Right renal cortex interstitium (tissue), 3 donors: ENCODE measurements around the gene FCER2. TPM values are rescaled to one million over a fixed set of nuclear protein-coding genes. Genes with fewer than 3 reads are reported as not detected.

Experiments
- DNase-seq, 3 donors: peaks; one replicate each; pipeline ENCODE4 v3.0.0-alpha.2; 2013; ENCODE audit warnings: low read depth in 3 of 3, low spot score in 2 of 3
- polyA plus RNA-seq, 3 donors: library from polyadenylated mRNA; unstranded; fragments of 120-200 nt; gene quantifications; one replicate each; pipeline ENCODE4 v1.2.1, GENCODE V29; 2013; ENCODE audit not compliant: insufficient read length in 3 of 3

The FCER2 gene
- polyA plus RNA-seq, 3 donors, result 0.22 TPM; not detected in 2

GRCh38 chr19:7679771-7680605 lies 21.9 kb downstream of the FCER2 start:
- no peak for DNase-seq

DNA sequence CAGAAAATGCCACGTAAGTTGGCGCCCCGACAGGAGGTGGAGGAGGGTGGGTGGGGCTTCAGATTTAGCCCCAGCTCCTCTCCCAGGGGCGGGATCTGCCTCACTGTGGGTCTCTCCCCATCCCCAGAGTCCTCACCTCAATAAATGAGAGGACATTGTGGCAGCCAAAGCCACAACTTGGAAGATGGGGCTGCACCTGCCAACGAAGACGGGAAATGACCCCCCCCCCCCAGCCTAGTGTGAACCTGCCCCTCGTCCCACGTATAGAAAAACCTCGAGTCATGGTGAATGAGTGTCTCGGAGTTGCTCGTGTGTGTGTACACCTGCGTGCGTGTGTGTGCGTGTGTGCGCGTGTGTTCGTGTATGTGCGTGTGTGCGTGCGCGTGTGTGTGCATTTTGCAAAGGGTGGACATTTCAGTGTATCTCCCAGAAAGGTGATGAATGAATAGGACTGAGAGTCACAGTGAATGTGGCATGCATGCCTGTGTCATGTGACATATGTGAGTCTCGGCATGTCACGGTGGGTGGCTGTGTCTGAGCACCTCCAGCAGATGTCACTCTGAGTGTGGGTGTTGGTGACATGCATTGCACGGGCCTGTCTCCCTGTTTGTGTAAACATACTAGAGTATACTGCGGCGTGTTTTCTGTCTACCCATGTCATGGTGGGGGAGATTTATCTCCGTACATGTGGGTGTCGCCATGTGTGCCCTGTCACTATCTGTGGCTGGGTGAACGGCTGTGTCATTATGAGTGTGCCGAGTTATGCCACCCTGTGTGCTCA lies 22.8 kb downstream of the FCER2 start:
- DNase-seq, result no peak

DNA sequence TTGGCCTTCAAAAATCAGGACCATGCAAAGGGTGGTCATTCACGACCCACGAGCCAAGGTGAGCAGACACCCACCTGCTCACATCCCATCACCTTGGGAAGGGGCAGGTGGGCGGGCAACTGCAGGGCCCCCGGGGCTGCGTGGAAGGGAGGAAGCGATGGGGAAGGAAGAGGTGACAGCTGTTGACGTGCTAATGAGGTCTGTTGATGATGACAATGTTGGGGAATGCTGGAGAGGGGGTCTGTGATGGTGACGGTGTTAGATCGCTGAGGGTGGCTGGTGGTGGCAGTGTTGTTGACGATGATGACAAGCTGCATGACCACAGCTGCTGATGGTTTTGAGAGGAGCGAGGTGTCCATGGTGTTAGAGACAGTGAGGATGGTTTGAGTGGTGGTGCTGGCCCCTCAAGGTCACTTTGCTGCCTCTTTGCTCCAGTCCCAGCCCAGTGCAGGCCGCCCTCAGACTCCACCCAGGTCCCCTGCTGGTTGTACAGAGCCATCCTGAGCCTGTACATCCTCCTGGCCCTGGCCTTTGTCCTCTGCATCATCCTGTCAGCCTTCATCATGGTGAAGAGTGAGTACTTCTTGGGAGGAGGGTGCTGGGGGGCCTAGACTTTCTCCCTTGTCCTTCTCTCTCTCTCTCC lies 24.1 kb downstream of the FCER2 start:
- DNase-seq, result no peak

DNA sequence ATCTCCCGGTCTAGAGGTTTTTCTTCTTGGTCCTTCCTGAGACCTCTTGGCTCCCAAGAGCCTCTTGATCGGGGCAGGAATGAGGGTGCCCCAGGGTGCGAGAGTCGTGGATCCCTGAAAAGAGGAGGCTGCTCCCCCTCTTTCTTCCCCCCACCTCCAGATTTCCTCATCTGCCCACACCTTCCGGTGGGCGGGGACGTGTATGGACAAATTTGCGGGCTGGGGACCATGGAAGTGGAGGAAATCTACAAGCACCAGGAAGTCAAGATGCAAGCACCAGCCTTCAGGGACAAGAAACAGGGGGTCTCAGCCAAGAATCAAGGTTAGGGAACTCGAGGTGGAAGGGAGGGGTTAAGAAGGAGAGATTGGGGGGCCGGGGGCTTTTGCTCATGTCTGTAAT lies 25.1 kb downstream of the FCER2 start, which contains the start of gene MCEMP1:
TSS of gene MCEMP1 (plus strand) at position 237 of the 400 bp plus-strand sequence. CDS start at position 268, 31 bp downstream.
- DNase-seq, result no peak

- DNase-seq, result no peak
Measured at GRCh38 chr19:7676376-7676775, 25.6 kb downstream of the FCER2 start.

DNA sequence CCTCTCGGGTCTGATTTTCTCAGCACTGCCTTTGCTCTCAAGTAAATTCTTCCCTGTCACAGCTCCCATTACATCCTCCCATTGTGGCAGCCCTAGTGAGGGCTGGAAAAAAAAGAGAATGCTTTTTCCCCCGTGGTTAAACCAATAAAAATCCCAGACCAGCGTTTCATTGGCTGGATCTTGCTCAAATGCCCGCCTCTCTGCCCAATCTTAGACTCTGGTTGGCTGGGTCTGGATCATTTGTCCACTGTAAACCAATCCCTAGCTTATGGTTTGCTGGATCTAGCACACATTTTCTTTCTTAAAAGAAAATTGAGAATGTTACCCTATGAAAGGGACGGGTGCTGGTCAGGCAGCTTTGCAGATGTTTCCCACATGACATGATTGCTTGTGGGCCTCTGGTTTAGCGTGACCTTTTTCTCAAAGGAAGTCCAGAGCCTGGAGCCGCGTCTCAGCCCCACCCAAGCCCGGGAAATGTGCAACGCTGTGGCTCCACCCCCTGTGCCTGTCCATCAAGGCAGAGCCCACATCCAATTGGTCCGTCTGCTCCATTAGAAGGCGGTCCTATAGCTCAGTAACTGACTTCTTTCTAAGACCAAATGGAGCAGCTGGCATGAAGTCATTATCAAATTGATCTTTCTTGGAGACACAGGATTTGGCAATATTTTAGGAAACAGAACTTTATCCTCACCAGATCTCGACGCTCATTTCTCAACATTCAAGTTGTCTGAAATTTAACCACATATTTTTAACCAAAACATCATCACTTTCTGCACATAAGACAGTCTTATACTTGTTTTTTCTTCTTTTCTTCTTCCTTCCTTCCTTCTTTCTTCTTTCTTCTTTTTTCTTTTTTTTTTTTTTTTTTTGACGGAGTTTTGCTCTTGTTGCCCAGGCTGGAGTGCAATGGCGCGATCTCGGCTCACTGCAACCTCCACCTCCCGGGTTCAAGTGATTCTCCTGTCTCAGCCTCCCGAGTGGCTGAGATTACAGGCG lies 27.6 kb downstream of the FCER2 start:
- no peak for DNase-seq

DNA sequence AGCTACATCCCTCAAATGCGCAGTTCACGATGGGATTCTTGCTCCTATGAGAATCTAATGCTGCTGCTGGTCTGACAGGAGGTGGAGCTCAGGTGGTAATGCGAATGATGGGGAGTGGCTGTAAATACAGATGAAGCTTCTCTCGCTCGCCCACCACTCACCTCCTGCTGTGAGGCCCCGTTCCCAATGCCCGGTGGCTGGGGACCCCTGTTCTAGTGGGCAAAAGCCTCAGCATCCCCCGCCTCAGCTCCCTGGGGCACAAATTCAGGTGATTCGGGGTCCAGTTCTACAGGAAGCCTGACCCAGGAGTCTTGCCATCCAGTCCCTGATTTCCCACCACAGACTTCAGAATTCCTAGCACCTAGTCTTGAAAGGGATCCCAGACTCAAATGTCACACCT lies 29.4 kb downstream of the FCER2 start:
- no peak for DNase-seq

- DNase-seq, result no peak
Measured at GRCh38 chr19:7670790-7671189, 31.1 kb downstream of the FCER2 start.

- no peak for DNase-seq
Measured at GRCh38 chr19:7670150-7670783, 31.7 kb downstream of the FCER2 start.

- DNase-seq, result no peak
Measured at GRCh38 chr19:7669641-7670040, 32.3 kb downstream of the FCER2 start.

GRCh38 chr19:7668842-7669241 lies 33.1 kb downstream of the FCER2 start, which contains the start of gene RETN:
TSS of gene RETN (plus strand) at chr19:7669049. CDS start at chr19:7669327, 278 bp downstream.
- no peak for DNase-seq

- no peak for DNase-seq
Measured at GRCh38 chr19:7665076-7665475, 36.9 kb downstream of the FCER2 start.

DNA sequence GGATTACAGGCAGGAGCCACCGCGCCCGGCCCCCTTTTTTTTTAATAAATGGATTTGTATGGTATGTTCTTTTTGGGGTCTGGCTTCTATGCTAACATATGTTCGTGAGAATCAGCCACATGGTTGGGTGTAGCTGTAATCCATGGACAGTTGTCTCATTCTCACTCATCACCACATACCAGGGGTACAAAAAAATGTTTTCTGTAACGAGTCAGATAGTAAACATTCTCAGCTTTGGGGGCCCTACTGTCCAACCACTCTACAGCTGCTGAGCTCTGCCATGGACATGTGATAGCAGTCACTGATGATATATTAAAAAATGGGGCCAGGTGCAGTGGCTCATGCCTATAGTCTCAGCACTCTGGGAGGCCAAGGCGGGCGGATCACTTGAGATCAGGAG lies 38.2 kb downstream of the FCER2 start:
- no peak for DNase-seq

DNA sequence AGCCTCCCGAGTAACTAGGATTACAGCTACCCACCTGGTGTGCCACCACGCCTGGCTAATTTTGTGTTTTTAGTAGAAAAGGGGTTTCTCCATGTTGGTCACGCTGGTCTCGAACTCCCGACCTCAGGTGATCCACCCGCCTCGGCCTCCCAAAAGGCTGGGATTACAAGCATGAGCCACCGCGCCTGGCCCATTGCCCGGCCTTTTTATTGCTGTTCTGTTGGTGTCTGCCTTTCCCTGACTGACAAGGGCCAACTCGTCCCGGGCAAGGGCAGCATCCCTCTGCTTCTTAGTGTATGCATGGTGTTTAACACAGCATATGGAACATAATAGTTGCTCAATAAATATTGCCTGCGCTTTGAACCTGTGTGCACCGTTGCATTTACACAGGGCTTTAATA lies 39.3 kb downstream of the FCER2 start:
- no peak for DNase-seq

- no peak for DNase-seq
Measured at GRCh38 chr19:7661744-7662538, 40.0 kb downstream of the FCER2 start.

GRCh38 chr19:7658219-7658686 lies 43.7 kb downstream of the FCER2 start:
- DNase-seq, result no peak

GRCh38 chr19:7657131-7657751 lies 44.7 kb downstream of the FCER2 start:
- DNase-seq, result no peak

DNA sequence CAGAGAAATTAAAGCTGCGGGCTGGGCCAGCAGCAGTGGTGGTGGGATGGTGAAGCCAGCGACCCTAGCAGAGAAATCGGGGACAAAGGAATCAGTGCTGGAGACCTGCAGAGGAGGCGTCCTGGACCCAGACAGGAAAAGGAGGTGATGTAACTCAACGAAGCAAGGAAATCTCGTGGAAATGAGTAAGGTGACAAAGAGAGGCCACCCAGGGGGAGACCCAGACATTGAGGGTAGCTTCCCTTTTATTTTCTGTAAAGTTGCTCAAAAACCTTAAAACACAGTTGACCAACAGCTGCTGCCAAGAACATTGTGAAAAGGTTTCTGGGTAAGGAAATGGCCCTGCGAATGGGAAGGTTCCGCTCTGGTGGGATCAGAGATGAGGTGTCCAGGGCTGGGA lies 46.4 kb downstream of the FCER2 start:
- DNase-seq, result no peak
